Heart left ventricle (tissue), 16 donors: Measurements from ENCODE around the gene HDAC4. TPM values are rescaled to one million over a fixed set of nuclear protein-coding genes. Genes with fewer than 3 reads are reported as not detected.
A peak's percentile ranks its signal among the peaks of the same experiment; 100 is the strongest.

Source experiments
- ATAC-seq, 4 donors: fragments of 200-7000 bp; cut with Tn5 transposase; one replicate each; pipeline ENCODE4 v1.9.1; 2020 to 2022; ENCODE audit warnings: moderate library complexity in 4 of 4, mild to moderate bottlenecking in 3 of 4, moderate number of reproducible peaks in 1 of 4
- DNase-seq, 5 donors: peaks; one replicate each; pipeline ENCODE4 v3.0.0-alpha.2; 2020
- H3K27ac ChIP-seq, 12 donors: fragments of 200-600 bp; sonication (generic) in 4 of 12; one replicate each; pipeline versions ENCODE4 v1.5.0 to v1.8.0; 2016 to 2022; ENCODE audit warnings: mild to moderate bottlenecking in 2 of 12
- H3K27me3 ChIP-seq, 9 donors: fragments of 200-600 bp; sonication (generic) in 2 of 9; one replicate each; pipeline versions ENCODE4 v1.5.1 to v1.8.0; 2016 to 2022; ENCODE audit warnings: mild to moderate bottlenecking in 3 of 9
- H3K36me3 ChIP-seq, 9 donors: fragments of 200-600 bp; sonication (generic) in 2 of 9; one replicate each; pipeline versions ENCODE4 v1.5.0 to v1.8.0; 2018 to 2022; ENCODE audit warnings: mild to moderate bottlenecking in 2 of 9
- H3K4me1 ChIP-seq, 12 donors: fragments of 200-600 bp; sonication (generic) in 4 of 12; one replicate each; pipeline versions ENCODE4 v1.5.0 to v1.8.0; 2016 to 2022; ENCODE audit warnings: mild to moderate bottlenecking in 3 of 12
- H3K4me3 ChIP-seq, 12 donors: fragments of 200-600 bp; sonication (generic) in 4 of 12; one replicate each; pipeline versions ENCODE4 v1.5.0 to v1.8.0; 2017 to 2022; ENCODE audit warnings: mild to moderate bottlenecking in 9 of 12, moderate library complexity in 4 of 12
- H3K9me3 ChIP-seq, 12 donors: fragments of 200-600 bp; sonication (generic) in 4 of 12; one replicate each; pipeline versions ENCODE4 v1.5.0 to v1.8.0; 2016 to 2022; ENCODE audit warnings: mild to moderate bottlenecking in 1 of 12
- CTCF ChIP-seq, 12 donors: fragments of 200-600 bp; sonication (generic) in 4 of 12; IDR thresholded peaks; one replicate each; pipeline versions ENCODE4 v1.5.0 to v1.8.0; 2018 to 2022; ENCODE audit warnings: antibody characterized with exemption in 12 of 12, mild to moderate bottlenecking in 5 of 12
- POLR2A ChIP-seq, 2 donors: fragments of 450-650 bp; IDR thresholded peaks; one replicate each; pipeline ENCODE4 v1.6.1; 2017; ENCODE audit warnings: antibody characterized with exemption in 2 of 2, mild to moderate bottlenecking in 2 of 2, moderate library complexity in 2 of 2
- WGBS, 4 donors: extraction: QIAGEN DNeasy Blood & Tissue Kit in 2 of 4; methylation state at CpG; one replicate each; pipeline versions ENCODE4 v1.1.5 to v1.1.7; 2013 to 2018; 5-methylcytosine and 5-hydroxymethylcytosine counted together
- intact Hi-C, 10 donors: fragments of 100-400 bp; cut with DNase I; formaldehyde crosslinking; loops; one replicate each; pipeline versions ENCODE4 v1.11.1 to v1.14.2; 2022
- polyA plus RNA-seq, 2 donors: library from polyadenylated mRNA; stranded (reverse); fragments of 200-250 nt; gene quantifications; one replicate each; pipeline ENCODE4 v1.2.3, GENCODE V29; 2013
- total RNA-seq, 9 donors: library from RNA; depleted of rRNA in 2 of 9; stranded (reverse); fragments of >200 nt in 2 of 9; fragmentation: NEBNext Ultra II Directional in 3 of 9; extraction: Animal tissue kit (Norgen Biotek cat#: 25700) in 3 of 9; gene quantifications; one replicate each; pipeline versions ENCODE4 v1.1.0 to v1.2.4, GENCODE V29; 2016 to 2023
- donor health status: ischemic (EF 13 %, LVEDD 7.1; RV severe dilation, severe dysfunction).
- donor health status: healthy with polysubstance abuse.
- donor health status: DM: no; HTN: yes; CAD: no.
- donor health status: DM: no; HTN: no; CAD: no.
- donor health status: ischemic (EF 25% LVEDD 6.9; RV normal size, moderate dysfunction).
- donor health status: ischemic (EF 25% LVEDD 5.7; RV mildly dilated, moderate dysfunction).
- donor health status: healthy.
- donor health status: DM: yes; HTN: yes; CAD: no.
- donor health status: ischemic (EF 35%, LVEDD 5.7; RV mildly dilated, moderate dysfunction).
- donor health status: nonischemic (EF 11% LVEDD 7.7; RV severe dilation, severe dysfunction).
- donor health status: DM: yes; HTN: yes; CAD: no.
- donor health status: PGD.
- donor health status: ischemic (EF 29% LVEDD 5.4; RV normal size, mild dysfunction).
- donor health status: nonischemic (EF 23%, LVEDD 6.1; RV moderate dilation, normal function).

The HDAC4 gene
- total and polyA plus RNA-seq, 11 donors = 13.9 to 37.6 (median 27.5) TPM

DNA sequence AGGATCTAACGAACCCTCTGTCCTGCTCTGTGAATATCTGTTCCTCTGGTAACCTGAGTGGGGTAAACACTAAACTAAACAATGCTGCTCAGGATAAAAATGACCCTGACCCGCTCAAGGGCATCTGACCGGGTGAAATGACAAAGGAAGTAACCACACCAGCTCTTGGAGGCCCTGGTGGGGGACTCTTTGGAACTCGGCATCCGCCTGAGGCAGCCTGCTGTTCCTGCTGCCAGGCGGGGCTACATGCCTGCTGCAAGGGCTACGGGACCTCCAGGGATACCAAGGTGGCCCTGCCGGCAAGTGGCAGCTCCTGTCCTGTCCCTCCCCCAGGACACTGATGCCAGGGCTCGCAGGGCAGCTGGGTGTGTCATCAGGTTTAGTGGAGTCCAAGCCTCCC, 273.3 kb downstream of the HDAC4 start:
- H3K4me1 ChIP-seq = peaks cover 0 to 26% (median 5%) of the 10 kb centered on the region in 12 donors
- ATAC-seq (peak; percentile 31 to 55 (median 35)), DNase-seq (peak in 2 of 5 donors; percentile 45 to 58)
- TF ChIP-seq POLR2A (IDR thresholded peaks at IDR 0.05) (no peak), CTCF (IDR thresholded peaks at IDR 0.05) (no peak)
- H3K4me3 ChIP-seq = no peak overlapping the region
- no peaks in the 10 kb centered on the region for H3K27me3 ChIP-seq
- peaks cover 0 to 79% (median 58%) of the 10 kb centered on the region in 9 donors for H3K36me3 ChIP-seq
- intact Hi-C loops = no loop called here
- 42 to 65% (median 52%) methylated on average over 9 of the region's 9 CpGs for WGBS, 4 donors
- no peaks in the 10 kb centered on the region for H3K9me3 ChIP-seq
- H3K27ac ChIP-seq = peak overlapping the region in 7 of 12 donors; percentile 23 to 55 (median 36)

GRCh38 chr2:239125726-239126675, 274.8 kb downstream of the HDAC4 start:
- peaks cover 0 to 41% (median 9%) of the 10 kb centered on the region in 12 donors for H3K4me1 ChIP-seq
- ATAC-seq (no peak), DNase-seq (peak in 1 of 5 donors; percentile 33)
- H3K36me3 ChIP-seq = peaks cover 0 to 64% (median 45%) of the 10 kb centered on the region in 9 donors
- H3K27me3 ChIP-seq = no peaks in the 10 kb centered on the region
- H3K9me3 ChIP-seq = no peaks in the 10 kb centered on the region
- no peak for TF ChIP-seq POLR2A (IDR thresholded peaks at IDR 0.05)
- TF ChIP-seq CTCF (IDR thresholded peaks at IDR 0.05) = no peak
- intact Hi-C loops = no loop called here
- 92 to 95% (median 93%) methylated on average over 26 to 27 of the region's 27 CpGs for WGBS, 4 donors
- no peak overlapping the region for H3K27ac ChIP-seq
- H3K4me3 ChIP-seq = no peak overlapping the region

DNA sequence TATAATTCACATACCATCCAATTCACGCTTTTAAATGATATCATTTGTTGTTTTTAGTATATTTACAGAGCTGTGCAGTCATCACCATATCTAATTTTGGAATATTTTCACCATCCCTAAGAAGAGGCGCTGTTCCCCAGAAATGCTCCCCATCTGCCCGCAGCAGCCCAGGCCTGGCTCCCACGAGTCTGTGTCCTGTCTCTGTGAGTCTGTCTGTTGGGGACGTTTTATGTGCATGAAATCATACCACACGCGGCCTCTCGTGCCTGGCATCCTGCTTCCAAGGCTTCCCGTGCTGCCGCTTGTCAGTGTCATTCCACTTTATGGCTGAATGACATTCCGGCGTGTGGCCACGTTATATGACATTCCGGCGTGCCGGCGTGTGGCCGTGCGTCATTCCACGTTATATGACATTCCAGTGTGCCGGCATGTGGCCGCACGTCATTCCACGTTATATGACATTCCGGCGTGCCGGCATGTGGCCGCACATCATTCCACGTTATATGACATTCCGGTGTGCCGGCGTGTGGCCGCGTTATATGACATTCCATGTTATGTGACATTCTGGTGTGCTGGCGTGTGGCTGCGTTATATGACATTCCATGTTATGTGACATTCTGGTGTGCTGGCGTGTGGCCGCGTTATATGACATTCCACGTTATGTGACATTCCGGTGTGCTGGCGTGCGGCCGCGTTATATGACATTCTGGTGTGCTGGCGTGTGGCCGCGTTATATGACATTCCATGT, 276.5 kb downstream of the HDAC4 start:
- no peak for ATAC-seq
- 91 to 92% (median 92%) methylated on average over 48 of the region's 48 CpGs for WGBS, 4 donors

More for the DNA sequence above, 276.5 kb downstream of the HDAC4 start:
- H3K4me3 ChIP-seq = no peak overlapping the region
- H3K9me3 ChIP-seq = no peaks in the 10 kb centered on the region
- no peak overlapping the region for H3K27ac ChIP-seq
- no peaks in the 10 kb centered on the region for H3K27me3 ChIP-seq
- intact Hi-C loops = no loop called here
- no peak for TF ChIP-seq CTCF (IDR thresholded peaks at IDR 0.05)
- no peak for TF ChIP-seq POLR2A (IDR thresholded peaks at IDR 0.05)
- no peak for DNase-seq
- peaks cover 0 to 53% (median 33%) of the 10 kb centered on the region in 9 donors for H3K36me3 ChIP-seq
- H3K4me1 ChIP-seq = peaks cover 0 to 37% (median 10%) of the 10 kb centered on the region in 12 donors
